ENCODE results near the gene DLGAP3.

Gene DLGAP3

GRCh38 chr1:34929853-34930701 is 627 bp upstream of the DLGAP3 start:
- H3K4me3 ChIP-seq (ENCODE audit: low read depth, low read length): peak overlapping the region; percentile 62

- peak overlapping the region; percentile 75 for H3K4me3 ChIP-seq (ENCODE audit: low read depth, low read length)
Observed at GRCh38 chr1:34928699-34929496, 552 bp downstream of the DLGAP3 start.

- H3K4me3 ChIP-seq (ENCODE audit: low read depth, low read length): peak overlapping the region; percentile 75
Observed at GRCh38 chr1:34928066-34928696, 1.3 kb downstream of the DLGAP3 start.

DNA sequence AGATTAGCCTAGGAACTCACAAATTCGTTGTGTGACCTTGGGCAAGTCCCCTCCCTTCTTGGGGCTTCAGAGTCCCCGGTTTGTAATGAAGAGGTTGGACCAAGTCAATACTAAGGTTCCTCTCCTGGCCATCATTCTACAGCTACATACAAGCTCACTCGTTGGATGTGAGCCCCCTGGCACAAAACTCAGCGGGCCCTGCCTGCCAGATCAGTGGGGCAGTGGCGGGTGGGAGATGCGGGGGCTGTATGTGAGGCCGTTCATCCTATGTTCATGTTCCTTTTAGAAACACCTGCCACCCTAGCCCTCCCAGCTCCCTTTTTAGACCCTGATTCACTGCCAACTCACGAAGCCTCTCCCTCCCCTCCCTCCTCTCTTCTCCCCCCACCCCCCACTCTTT is 2.1 kb downstream of the DLGAP3 start:
- H3K4me3 ChIP-seq (ENCODE audit: low read depth, low read length): no peak overlapping the region

DNA sequence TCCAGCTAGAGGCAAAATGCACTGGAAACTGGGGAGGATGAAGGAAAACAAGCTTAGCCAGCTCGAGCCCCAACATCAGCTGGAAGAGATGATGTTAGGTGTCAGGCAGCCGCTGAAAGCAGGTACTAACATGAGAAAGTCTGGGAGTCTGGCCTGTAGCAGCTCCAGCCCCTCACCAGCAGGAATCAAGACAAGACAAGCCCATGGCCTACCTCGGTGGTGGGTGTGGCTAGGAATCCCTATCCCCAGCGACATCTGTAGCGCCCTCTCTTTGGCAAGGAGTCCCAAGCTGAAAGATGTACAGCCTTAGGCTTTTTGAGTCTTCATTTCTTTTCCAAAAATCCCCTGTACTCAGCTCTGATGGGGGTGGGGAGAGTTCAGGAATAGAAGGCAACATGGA is 2.6 kb downstream of the DLGAP3 start:
- no peak overlapping the region for H3K4me3 ChIP-seq (ENCODE audit: low read depth, low read length)

GRCh38 chr1:34926156-34926555 is 3.3 kb downstream of the DLGAP3 start:
- no peak overlapping the region for H3K4me3 ChIP-seq (ENCODE audit: low read depth, low read length)

DNA sequence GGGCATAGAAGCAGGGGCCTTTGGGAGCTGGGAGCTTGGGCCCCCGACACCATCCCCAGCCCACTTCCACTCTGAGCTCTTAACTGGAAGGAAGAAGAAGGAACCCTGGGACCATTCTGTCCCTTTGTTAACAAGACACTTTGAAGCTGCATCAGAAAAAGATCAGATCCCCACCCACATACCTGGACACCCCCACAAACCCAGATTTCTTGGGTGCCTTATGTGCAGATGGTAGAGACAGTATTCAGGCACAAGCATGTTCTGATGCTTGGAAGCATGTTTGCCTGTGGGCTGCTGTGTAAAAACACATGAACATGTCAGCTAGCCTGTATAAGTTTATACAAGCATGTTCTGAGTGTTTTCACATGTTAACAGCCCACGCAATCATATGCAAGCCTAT is 3.7 kb downstream of the DLGAP3 start:
- no peak overlapping the region for H3K4me3 ChIP-seq (ENCODE audit: low read depth, low read length)

DNA sequence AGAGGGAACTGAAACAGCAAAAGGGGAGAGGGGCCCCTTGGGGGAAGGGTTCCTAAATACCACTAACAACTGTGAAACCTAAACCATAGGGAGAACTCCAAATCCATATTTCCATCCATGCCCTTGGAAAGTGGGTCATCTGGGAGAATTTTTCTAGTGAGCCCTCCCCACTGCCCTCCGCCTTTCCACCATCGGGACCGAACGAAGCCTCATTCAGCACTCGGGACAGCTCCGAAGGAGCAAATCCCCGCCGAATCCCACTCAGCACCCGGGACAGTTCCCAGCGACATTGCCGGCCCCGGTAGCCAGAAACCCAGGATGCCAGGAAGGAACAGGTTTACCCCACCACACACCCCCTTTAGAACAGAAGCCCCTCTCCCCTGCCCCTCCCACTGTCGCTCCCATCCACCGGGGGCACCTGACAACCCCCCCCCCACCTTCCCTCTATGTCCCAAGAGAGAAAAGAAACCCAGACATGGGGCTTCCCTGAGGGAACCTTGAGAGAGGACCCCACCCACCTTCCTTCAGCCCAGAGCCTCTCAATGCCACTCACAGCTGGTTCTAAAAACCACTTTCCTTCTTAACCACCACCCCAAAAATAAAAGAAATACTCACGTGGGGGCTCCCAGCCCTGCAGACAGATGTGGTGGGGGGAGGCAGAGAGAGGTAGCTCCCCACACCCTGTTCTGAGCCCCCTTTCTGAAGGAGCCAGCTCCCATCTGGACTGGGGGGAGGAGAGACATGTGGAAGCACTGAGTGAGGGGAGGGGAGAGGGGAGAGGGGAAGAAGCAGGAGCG is 4.5 kb downstream of the DLGAP3 start:
- no peak overlapping the region for H3K4me3 ChIP-seq (ENCODE audit: low read depth, low read length)

DNA sequence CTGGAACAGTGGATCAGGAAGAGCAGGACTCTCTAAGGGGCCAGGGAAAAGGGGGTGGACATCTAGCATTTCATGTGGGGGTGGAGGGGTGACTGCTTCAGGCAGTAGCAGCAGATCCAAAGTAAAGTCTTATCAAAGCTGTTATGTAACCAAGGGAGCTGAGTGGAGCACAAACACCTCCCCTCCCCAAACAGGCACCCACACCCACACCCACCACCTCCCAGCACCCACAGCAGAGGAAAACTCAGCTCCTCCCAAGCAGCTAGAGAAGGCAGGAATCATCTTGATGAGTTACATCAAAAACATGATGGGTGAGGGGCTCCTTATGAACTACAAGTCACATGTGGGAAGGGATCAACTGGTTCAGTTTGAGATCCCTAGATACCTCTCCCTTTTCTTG is 6.0 kb downstream of the DLGAP3 start:
- no peak overlapping the region for H3K4me3 ChIP-seq (ENCODE audit: low read depth, low read length)

DNA sequence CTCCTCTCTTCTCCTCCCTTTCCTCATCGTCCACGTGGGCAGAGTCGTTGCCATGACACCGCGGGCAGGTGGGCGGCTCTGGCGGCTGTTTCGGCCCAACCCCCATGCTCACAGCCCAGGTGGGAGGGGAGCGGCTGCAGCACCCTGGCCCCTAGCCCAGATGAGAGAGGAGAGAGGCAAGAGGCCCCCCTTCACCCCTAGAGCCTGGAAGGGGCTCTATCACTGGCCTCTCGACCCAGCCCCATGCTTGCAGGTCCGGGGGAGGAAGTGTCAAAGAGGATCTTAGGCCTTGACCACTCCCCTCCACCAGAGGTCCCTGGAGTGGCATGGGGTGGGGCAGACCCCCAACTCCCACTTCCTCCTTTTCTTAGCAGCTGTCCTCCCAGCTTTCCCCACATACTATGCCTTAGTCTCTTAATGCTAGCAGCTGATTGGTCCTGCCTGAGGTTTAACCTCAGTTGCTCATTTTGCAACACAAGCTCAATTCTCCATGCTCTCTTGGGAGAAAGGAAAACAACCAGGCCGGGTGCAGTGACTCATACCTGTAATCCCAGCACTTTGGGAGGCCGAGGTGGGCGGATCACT is 10.4 kb downstream of the DLGAP3 start:
- no peak overlapping the region for H3K4me3 ChIP-seq (ENCODE audit: low read depth, low read length)

GRCh38 chr1:34918386-34918976 is 11.0 kb downstream of the DLGAP3 start:
- no peak overlapping the region for H3K4me3 ChIP-seq (ENCODE audit: low read depth, low read length)

GRCh38 chr1:34917017-34917416 is 12.4 kb downstream of the DLGAP3 start:
- H3K4me3 ChIP-seq (ENCODE audit: low read depth, low read length): no peak overlapping the region

DNA sequence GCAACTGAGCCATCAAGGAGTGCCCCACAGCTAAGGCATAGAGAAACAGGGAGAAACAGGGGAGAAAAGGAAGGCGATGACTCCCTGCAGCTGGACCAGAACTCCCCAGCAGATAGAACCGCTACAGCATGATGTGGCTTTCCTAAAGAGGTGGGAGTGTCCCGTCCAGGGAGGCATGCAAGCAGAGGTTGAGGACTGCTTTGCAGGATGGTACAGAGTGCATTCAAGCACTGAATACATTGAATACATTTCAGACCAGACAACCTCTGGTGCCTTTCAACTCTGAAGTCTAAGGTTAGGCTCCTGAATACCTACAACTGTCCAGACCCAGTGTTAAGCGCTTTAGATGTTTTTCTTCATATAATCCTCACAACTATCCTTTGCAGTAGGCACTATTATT is 13.3 kb downstream of the DLGAP3 start:
- no peak overlapping the region for H3K4me3 ChIP-seq (ENCODE audit: low read depth, low read length)

DNA sequence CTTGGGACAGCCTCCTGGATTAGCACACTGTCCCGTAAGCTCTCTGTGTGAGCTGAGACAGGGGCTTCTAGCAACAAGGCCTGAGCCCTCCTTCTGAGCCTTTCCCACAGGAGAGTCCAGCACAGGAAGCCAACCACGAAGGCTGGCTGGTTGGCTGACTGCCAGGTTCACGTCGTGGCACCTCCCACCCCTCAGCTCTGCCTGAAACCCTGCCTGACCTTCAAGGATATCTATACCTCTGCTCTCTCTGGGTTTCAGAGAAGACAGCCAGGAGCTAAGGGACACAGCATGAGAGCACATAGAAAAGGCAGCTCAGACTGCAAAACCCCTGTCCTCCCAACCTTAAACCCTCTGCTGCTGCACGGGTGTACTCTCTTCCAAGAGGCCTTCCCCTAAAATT is 13.9 kb downstream of the DLGAP3 start:
- H3K4me3 ChIP-seq (ENCODE audit: low read depth, low read length): no peak overlapping the region

GRCh38 chr1:34914958-34915357 is 14.5 kb downstream of the DLGAP3 start:
- H3K4me3 ChIP-seq (ENCODE audit: low read depth, low read length): no peak overlapping the region

DNA sequence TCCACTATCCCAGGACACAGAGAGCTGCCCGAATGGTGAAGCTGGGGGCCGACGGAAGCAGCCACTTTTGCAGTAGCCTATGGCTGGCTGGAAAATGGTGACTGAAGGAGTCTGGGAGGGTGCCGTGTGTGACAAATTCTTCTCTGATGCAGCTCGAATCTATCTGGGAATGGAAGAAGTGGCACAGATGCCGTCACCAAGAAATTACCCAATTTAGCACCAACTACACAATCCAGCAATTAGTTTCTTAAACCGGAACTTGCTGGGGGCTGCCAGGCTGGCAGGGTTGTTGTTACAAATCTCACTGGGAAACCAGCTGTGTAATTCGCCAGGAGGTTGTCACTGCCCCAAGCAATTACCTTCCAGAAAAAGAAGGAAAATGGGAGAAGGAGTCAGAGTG is 18.0 kb downstream of the DLGAP3 start:
- H3K4me3 ChIP-seq (ENCODE audit: low read depth, low read length): no peak overlapping the region

DNA sequence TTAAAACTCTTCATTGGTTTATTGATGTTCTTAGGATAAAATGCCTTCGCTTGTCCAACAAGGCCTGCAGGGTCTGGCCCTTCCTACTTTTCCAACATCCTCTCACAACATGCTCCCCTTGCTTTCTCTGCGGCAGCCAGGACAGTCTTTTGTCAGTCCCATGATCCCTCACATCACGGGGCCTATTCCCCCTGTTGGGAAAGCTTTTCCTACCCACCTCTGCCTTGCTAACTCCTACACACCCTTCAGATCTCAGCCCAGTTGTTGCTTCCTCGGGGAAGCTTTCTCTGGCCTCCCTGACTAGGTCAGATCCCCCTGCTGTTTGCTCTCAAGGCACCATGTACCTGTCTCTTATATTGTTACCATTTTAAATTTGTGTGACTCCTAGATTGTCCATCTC is 19.0 kb downstream of the DLGAP3 start:
- no peak overlapping the region for H3K4me3 ChIP-seq (ENCODE audit: low read depth, low read length)

DNA sequence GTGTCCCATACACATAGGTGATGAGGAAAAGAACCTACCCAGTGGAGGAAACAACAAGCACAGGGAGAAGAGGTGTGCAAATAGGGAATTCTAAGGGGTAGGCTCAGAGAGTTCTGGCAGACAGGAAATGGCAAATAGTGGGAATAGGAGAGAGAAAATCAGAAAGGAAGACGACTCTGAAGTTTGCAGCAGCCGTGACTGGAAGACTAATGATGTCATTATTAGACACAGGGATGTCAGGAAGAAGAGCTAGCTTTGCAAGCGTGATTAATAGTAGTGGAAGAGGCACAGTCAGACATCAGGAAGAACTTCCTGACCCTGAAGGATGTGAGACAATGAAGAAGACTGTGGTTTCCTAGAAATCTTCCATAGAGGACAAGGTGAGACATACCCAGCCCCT is 21.1 kb downstream of the DLGAP3 start:
- no peak overlapping the region for H3K4me3 ChIP-seq (ENCODE audit: low read depth, low read length)

DNA sequence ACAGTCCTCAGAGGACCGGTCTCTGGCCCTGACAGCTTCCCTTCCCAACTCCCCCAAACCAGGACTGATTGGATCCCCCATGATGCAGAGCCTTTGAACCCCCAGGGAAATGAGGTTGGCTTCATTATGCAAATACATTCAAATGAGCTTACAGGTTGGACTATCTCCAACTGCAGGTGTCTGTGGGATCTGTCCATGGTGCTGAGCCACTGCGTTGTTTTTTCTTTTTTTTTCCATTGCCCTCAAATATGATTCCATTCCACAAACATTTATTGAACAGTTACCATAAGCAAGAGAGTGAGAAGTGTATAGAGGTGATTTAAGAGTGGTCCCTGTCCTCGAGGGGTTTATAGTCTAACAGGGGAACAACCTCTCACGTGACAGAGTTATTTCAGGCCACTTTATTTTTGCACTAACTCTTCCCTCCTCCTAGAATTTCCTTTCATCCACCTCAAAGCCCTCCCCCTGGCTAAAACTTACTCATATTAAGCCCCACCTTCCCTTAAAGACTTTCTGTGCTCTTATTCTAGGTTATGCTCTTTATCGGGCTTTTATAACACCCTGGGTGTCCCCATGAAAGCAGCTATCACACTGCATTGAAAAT is 21.9 kb downstream of the DLGAP3 start:
- H3K4me3 ChIP-seq (ENCODE audit: low read depth, low read length): no peak overlapping the region

DNA sequence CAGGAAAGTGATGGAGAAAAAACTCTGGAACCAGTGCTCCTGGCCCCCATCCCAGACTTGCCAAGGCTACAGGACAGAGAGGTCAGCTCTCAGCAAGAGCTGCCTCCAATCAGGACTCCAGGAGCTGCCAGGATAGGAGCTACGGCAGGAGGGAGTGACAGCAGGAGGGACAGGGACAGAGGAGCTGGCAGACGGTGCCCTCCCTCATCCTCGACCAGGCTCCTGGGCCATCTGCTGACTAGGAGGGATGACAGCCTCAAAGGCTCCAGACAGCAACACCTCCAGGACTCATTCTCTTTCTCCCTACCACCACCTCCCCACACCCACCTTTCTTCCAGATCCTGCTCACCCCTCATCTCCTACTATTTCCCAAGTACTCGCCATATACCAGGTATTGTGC is 22.7 kb downstream of the DLGAP3 start:
- no peak overlapping the region for H3K4me3 ChIP-seq (ENCODE audit: low read depth, low read length)

Measured in iPS-11a (cell line).